GM21576 (cell line): ENCODE results near the gene USP12.
"Not testable (repeated sequence)": the region's sequence is repeated elsewhere in the genome, so short reads cannot be mapped to it uniquely, and the experiment has no call there.

Experiments used
- ATAC-seq: cut with Tn5 transposase; IDR thresholded peaks from one replicate; pipeline ENCODE4 v1.9.1; 2021; ENCODE audit warnings: mild to moderate bottlenecking, moderate library complexity; ENCODE audit not compliant: unreplicated experiment

The USP12 gene

DNA sequence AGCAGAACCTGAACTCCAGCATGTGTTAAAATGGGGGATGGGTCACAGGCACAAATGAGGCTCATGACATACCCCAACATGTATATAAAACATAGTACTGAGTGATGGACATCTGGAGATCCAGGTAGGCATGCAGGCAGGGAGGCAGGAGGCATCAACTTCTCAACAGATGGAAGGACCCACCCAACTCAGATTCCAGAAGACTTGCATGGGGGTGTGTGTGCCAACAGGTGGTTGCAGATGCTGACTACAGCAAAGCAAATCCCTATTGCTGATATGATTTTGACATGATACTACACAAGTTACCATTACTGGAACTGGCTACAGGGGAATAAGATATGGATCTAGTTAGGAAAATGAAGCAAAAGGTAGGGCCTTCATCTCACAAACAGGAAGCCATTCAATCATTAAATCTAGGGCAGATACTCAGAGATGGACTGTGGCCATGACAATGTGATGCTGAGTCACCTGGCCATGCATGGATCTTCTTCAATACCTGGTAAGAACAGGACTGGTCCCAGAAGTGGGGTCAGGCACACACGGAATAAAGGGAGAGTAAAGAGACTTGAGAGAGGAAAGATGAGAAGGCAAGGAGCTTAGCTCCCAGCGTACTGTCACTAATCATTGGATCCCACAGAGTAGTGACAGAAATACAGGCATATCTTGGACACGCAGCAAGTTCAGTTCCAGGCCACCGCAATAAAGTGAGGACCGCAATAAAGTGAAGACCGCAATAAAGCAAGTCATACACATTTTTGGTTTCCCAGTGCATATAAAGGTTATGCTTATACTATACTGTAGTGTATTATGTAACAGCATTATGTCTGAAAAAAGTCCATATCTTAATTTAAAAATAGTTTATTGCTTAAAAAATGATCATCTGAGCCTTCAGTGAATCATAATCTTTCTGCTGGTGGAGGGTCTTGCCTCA lies 91.3 kb downstream of the USP12 start:
- ATAC-seq = no peak

DNA sequence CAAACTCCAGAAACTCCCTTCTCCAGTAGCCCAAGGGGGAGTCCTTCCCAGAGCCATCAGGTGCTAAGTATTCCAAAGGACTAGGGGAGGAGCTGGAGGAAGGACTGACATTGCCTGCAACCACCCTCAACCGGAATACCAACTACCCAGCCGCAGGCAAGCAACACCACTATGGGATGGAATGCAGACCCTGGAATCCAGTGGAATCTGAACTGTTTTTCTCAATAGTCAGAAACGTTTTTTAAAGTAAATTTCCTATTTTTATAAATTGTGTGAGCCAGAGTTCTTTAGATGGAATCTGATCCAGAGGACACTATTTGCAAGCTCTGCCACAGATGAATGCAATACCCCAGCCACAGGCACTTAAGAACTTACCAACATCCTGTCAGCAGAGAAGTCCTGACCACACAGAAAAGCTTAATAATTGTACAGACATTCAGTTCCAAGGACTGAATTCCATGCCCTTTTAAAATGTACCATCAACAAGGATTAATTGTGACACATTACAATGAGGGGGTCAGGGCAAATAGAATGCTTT lies 92.1 kb downstream of the USP12 start:
- no peak for ATAC-seq

GRCh38 chr13:27077451-27077850 lies 94.2 kb downstream of the USP12 start:
- no peak for ATAC-seq

GRCh38 chr13:27076421-27076820 lies 95.2 kb downstream of the USP12 start:
- no peak for ATAC-seq

GRCh38 chr13:27073186-27073585 lies 98.4 kb downstream of the USP12 start:
- no peak for ATAC-seq

GRCh38 chr13:27066123-27066522 lies 105.5 kb downstream of the USP12 start:
- ATAC-seq = not testable (repeated sequence)

DNA sequence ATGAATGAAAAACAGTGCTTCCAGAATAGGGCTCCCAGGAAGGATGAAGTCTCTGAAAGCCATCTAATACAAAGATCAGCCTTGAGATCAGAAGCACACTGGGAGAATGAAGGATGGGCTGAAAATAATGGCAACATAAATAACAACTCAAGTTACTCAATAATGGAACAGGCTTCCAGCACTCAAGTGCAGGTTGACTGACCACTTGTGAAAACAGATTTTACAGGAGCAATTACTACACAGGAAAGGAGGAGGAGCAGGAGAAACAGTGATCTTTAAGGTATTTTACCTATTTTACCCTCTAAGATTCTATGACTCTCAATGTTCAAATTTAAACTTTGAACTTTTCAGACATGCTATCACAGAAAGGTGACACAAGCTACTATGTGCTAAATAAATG lies 106.0 kb downstream of the USP12 start:
- ATAC-seq = no peak

DNA sequence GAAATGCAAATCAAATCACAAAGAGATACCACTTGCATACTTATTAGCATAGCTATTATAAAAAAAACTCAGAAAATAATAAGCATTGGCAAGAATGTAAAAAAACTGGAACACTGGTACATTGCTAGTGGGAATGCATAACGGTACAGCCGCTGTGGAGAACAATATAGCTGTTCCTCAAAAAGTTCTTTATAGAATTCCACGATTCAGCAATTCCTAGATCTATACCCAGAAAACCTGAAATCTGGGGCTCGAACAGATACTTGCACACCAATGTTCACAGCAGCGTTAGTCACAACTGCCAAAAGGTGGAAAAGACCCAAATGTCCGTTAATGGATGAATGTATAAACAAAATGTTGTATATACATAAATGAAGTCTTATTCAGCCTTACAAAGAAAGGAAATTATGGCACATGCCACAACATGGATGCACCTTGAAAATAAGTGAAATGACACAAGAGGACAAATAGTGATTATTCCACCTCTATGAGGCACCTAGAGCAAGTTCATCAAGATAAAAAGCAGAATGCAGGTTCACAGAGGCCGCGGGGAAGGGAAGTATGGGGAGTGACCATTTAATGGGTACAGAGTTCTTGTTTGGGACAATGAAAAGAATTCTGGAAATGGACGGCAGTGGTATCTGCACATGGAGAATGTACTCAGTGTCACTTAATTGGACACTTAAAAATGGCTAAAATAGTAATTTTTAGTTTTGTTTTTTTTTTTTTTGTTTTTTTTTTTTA lies 107.2 kb downstream of the USP12 start:
- no peak for ATAC-seq

GRCh38 chr13:27057817-27058216 lies 113.8 kb downstream of the USP12 start:
- ATAC-seq = no peak

GRCh38 chr13:27055526-27055925 lies 116.1 kb downstream of the USP12 start:
- no peak for ATAC-seq

- no peak for ATAC-seq
These were observed 116.9 kb downstream of the USP12 start for GRCh38 chr13:27054760-27055159.

DNA sequence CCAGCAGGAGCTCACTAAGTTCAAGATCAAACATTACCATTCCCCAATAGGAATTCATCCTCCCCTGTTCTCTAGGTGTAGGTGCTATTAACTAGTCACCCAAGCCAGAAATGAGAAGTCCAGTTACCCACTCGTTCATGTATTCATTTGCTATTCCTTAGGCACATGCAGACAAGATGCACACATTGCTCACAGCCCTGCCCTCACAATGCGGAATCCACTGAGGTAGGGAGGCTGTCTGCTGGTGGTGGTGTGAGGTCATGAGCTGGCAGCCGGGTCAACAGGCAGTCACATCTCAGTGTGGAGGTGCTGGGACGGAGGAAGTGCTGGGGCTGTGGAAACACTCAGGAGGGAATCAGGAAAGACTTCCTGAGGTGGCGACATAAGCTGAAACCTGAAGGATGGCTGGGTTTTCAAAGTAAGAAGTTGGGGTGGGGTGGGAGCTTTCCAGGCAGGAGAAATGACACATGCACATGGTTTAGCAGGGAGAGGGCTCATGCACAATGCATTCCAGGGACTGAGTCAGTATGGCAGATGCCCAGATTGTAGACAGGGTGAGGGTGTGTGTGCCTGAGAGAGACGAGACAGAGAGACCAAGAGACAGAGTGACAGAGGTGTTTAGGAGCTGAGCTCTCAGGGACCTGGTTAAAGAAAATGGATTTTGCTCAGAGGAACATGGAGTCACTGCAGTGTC lies 117.6 kb downstream of the USP12 start:
- ATAC-seq = no peak

DNA sequence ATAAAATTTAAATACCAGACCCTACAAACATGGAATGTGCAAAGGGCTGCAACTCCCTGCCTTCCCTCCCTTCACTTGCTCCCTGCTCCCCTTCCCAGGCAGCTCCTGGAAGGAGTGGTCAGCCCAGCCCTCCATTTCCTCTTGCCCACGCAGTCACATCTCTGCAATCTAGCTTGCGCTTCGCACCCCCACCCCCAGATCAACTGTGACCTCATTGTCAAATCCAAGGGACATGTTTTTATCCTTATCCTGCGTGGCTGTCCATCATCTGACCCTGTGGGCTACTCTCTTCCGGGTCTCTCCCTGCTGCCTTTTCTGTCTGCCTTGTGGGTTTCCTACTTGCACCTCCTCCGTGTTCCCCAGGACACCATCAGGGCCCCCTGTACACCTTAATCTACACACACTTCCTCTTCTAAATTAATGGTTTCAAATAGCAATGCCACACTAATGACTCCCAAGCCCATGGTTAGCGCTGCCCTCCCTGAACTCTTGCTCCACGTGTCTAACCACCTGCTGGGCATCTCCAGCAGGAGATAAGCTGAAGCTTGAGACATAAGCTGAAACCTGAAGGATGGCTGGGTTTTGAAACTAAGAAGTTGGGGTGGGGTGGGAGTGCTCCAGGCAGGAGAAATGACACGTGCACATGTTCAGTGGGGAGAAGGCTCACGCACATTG lies 118.3 kb downstream of the USP12 start:
- ATAC-seq = no peak

- ATAC-seq = no peak
These were observed 118.9 kb downstream of the USP12 start for GRCh38 chr13:27052551-27053208.

DNA sequence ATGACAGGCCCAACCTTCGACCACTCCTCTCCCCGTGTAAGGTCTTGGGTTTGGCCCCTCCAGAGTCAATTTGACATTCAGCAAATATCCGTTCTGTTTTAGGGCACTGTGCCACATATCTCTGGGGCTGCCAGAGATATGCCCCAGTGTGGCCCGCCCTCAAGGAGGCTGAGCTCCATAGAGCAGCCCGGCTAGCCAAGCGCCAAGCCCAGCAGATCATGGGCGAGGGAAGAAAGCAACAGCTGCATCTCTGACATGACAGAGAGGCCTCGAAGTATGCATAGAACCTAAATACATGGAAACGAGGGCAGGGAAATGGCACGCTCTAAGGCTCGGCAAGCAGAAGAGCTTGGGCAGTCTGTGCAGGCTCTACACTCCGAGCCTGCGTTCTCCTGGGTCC lies 124.5 kb downstream of the USP12 start:
- ATAC-seq = no peak

DNA sequence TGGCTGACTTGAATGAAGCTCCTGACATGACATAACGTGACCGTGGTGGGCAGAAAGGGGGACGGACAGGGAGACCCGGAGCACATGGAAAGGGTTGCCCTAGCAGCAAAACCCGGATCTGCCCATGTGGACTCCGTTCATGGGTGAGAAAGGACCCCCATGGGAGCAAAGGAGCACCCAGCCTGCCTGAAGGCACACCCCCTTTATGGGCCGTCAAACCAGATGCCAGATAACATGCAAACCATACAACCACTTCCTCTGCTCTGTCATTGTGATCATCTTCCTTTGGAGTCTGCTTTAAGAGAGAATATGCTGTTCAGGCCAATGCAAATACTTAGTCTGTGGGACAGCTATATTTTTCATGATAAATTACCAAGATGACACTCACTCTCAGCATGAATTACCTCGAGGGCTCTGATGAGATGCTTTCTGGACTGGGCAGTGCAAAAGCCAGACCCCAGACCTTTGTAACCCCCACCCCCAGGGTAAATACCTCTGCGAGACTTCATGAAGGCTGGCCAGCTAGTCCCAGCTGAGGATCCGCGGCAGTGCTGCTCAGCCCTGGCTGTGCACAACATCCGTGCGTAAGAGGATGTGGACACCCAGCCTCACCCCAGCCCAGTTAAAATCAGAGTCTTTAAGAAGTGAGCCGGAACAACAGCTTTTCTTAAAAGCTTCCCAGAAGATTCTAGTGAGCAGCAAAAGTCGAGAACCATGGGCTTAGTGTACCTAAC lies 126.6 kb downstream of the USP12 start:
- ATAC-seq = peak; percentile 69

DNA sequence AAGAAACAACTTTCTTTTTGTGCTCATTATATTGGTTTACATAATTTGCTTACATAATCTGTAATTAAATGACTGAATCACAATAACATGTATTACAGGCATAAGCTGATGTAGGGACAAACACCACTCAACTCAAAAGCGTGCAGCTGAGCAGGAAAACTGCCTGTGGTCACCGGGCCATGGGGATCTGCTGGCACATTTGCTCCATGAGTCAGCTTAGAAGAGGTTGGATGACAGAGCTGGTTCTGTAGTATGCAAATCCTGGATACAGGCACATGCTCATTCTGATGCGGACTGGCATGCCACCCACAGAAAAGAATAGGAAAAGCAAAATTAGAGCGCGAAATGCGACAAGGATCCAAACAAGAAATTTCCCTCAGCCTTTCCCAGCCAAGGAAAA lies 128.6 kb downstream of the USP12 start:
- ATAC-seq = no peak

GRCh38 chr13:27041341-27041740 lies 130.3 kb downstream of the USP12 start:
- ATAC-seq = no peak

GRCh38 chr13:27040826-27041108 lies 130.8 kb downstream of the USP12 start:
- no peak for ATAC-seq
